ENCODE measurements around the gene STARD13.

GRCh38 chr13:33311040-33311439 is 25.5 kb upstream of the STARD13 start:
- no peak for TF ChIP-seq ZNF274 (IDR thresholded peaks at IDR 0.05; ENCODE audit: low read depth, low read length)
- no peak for TF ChIP-seq YY1 (IDR thresholded peaks at IDR 0.05; ENCODE audit: insufficient read depth, insufficient read length)
- no peak for TF ChIP-seq SUZ12 (IDR thresholded peaks at IDR 0.05; ENCODE audit: extremely low read depth, insufficient read depth, insufficient read length)

Data from NT2/D1 (cell line).